GM21515 (cell line): ENCODE results near the gene ANOS1.
"Not testable (repeated sequence)": the region's sequence is repeated elsewhere in the genome, so short reads cannot be mapped to it uniquely, and the experiment has no call there.

Experiments used
- ATAC-seq: cut with Tn5 transposase; IDR thresholded peaks from one replicate; pipeline ENCODE4 v1.9.1; 2021; ENCODE audit not compliant: unreplicated experiment

The ANOS1 gene

GRCh38 chrX:8731559-8732395 lies at the start of gene ANOS1:
Gene ANOS1, minus strand, starts transcription at chrX:8732137. Its CDS starts 101 bp downstream, at chrX:8732036.
- no peak for ATAC-seq

- no peak for ATAC-seq
Measured at GRCh38 chrX:8773117-8773516, 41.2 kb upstream of the ANOS1 start.

- ATAC-seq, result no peak
Measured at GRCh38 chrX:8760021-8760420, 28.1 kb upstream of the ANOS1 start.

GRCh38 chrX:8758706-8759105 lies 26.8 kb upstream of the ANOS1 start:
- not testable (repeated sequence) for ATAC-seq

GRCh38 chrX:8757609-8758389 lies 25.9 kb upstream of the ANOS1 start:
- not testable (repeated sequence) for ATAC-seq

GRCh38 chrX:8755813-8756212 lies 23.9 kb upstream of the ANOS1 start:
- no peak for ATAC-seq

GRCh38 chrX:8755116-8755515 lies 23.2 kb upstream of the ANOS1 start:
- ATAC-seq, result no peak

- ATAC-seq, result no peak
Measured at GRCh38 chrX:8749697-8750096, 17.8 kb upstream of the ANOS1 start.

GRCh38 chrX:8748855-8749254 lies 16.9 kb upstream of the ANOS1 start:
- no peak for ATAC-seq

- no peak for ATAC-seq
Measured at GRCh38 chrX:8743126-8743732, 11.3 kb upstream of the ANOS1 start.

GRCh38 chrX:8741981-8742380 lies 10.0 kb upstream of the ANOS1 start:
- ATAC-seq, result no peak

GRCh38 chrX:8738588-8739189 lies 6.8 kb upstream of the ANOS1 start:
- no peak for ATAC-seq

- no peak for ATAC-seq
Measured at GRCh38 chrX:8737883-8738282, 5.9 kb upstream of the ANOS1 start.

GRCh38 chrX:8730812-8731558 lies 952 bp downstream of the ANOS1 start:
- no peak for ATAC-seq

- ATAC-seq, result no peak
Measured at GRCh38 chrX:8729811-8730210, 2.1 kb downstream of the ANOS1 start.

- no peak for ATAC-seq
Measured at GRCh38 chrX:8728932-8729535, 2.9 kb downstream of the ANOS1 start.

- no peak for ATAC-seq
Measured at GRCh38 chrX:8726031-8726652, 5.8 kb downstream of the ANOS1 start.

GRCh38 chrX:8724300-8724699 lies 7.6 kb downstream of the ANOS1 start:
- ATAC-seq, result no peak

GRCh38 chrX:8721536-8721935 lies 10.4 kb downstream of the ANOS1 start:
- no peak for ATAC-seq

GRCh38 chrX:8720136-8720535 lies 11.8 kb downstream of the ANOS1 start:
- no peak for ATAC-seq
